GM19099 (cell line): Measurements from ENCODE around the gene S100A3.

Experiments used
- POLR2A ChIP-seq: IDR thresholded peaks from 3 replicates; pipeline ENCODE4 v1.6.1; 2011; ENCODE audit warnings: low read depth; ENCODE audit not compliant: insufficient read length; ENCODE audit errors: extremely low read depth

Gene S100A3

DNA sequence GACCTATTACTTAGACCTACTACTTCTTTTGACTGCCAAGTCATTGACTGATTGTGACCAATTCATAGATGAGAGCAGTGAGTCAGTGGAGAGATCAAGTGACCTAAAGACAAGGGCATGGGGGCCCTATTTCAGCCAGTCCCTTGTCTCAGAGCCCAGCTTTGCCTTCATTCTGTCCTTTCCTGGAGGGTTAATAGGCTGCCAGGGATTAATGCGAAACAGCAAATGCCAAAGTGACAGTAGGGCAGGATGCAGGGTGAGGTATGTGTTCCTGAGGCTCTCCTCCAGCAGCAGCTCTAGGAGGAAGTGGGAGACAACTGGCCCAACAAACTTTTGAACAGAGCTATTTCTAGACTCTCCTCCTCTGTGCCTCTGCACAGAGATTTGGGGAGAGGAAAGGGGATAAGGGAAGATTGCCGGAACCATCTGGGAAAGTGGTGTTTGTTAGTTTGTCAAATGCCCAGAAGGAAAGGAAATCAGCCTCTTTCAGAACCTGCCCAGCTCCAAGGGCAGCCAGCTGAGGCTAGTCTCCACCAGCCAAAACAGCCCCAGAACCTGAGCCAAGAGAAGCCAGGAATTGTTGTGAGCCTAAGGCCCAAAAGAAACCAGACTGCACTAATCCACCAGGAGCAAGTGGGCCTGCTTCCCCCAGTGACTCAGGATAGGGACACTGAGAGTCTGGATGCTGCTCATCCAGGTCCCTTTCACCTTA, 4.9 kb upstream of the S100A3 start:
- no peak for TF ChIP-seq POLR2A

DNA sequence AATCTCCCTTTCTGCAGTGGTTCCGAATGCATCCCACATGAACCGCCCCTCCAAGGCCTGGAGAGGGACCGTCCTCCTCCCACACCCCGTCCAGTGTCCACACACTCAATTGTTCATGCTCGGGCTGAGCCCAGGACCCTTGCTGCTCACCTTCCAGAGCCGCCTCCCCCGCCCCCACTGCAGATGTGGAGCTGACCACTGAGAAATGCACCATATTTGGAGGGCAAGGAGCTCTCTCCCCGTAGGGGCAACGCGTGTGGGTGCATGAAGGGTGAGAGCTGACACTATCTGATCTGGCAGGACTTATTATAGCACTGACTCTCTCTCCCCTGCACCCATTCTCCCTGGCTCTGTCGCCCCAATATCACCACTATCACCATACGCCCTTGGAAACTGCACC, 4.0 kb upstream of the S100A3 start:
- no peak for TF ChIP-seq POLR2A

DNA sequence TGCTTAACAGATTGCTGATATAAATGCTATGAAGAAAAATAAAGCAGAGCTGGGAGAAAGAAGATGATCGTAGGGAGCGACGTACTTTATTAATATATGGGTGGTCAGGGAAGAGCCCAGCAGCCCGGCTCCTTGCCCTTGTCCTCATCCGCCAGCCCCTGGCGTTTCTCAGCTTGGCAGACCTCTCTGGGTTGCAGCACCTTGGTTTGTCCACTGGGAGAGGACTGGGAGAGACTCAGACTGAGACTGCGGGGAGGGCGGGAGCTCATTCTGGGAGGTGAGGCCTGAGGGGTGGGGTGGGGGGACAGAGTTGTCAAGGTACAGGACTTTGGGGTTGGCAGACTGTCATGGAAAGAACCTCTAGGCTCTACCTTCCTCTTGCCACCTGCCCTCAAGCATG, 3.3 kb upstream of the S100A3 start:
- no peak for TF ChIP-seq POLR2A

DNA sequence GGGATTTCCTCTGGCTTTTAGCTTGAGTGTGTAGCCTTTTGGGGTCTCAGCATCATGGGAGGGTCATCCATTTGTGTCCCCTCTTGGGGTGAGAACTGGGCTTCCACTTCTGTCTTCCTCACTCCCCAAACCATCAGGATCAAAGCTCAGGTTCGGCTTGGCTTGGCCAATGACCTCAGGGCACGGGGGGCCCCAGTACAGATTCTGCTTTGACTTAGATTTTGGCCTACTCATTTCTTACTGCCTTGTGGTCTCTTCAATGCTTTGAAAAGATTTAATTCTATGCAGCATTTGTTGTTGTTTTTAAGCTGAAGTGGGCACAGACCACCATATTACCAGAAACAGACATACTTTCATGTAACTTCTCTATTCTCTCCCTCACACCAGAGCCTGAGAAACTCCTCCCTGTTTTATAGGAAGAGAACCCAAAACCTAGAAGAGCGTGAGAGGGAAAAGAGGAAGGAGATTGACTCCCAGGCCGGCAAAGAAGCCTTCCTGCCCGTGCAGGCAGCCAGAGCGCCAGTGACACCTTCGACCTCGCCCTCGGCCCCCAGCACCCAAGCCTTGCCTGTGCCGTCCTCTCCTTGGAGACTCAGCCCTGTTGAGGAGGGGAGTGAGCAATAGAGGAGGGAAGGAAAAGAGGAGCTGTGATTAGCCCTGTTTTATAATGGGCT, 1.9 kb upstream of the S100A3 start:
- TF ChIP-seq POLR2A: no peak

DNA sequence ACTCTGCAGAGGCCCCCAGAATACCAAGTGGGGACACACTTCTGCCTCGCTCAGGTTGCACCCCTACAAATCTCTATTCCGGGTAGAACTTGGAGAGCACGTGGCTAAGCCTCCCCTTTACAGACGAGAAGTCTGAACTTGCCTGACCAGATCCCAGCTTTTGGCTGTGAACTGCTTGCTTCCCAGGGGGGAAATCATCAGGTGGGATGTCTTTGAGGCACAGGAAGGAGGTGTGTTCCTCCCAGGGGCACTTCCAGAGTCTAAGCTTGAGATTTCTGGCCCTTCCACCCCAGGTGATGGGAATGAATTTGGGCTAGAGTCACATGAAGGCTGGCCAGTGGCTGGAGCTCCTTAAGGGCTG, 1.3 kb upstream of the S100A3 start:
- no peak for TF ChIP-seq POLR2A

DNA sequence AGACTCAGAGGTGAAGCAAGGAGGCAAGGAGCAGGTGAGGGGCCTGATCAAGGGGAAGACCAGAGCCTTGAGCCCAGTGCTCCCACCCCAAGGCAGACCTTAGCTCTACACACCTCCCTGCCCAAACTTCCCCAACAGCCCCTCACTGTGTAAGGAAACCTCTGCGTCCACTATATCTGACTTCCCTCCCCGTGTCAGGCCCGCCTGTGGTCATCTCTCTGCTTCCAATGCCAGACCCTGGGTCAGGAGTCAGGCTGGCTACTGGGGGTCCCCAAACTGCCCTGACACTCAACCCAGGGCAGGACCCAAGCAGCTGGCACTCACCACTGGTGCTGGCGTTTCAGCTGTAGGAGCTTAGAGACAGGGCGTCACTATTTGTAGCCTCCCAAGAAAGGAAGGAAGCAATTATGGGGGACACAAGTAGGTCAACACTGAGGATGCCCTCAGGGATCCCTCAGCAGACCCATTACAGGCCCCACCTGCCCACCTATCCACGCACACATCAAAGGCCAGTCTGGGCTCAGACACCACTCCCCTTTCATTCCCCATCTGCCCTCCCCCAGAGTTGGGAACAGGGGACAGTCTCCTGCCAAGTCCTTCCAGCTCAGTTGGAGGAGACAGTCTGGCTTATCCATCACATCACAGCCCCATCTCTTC, 811 bp upstream of the S100A3 start:
- TF ChIP-seq POLR2A: no peak

DNA sequence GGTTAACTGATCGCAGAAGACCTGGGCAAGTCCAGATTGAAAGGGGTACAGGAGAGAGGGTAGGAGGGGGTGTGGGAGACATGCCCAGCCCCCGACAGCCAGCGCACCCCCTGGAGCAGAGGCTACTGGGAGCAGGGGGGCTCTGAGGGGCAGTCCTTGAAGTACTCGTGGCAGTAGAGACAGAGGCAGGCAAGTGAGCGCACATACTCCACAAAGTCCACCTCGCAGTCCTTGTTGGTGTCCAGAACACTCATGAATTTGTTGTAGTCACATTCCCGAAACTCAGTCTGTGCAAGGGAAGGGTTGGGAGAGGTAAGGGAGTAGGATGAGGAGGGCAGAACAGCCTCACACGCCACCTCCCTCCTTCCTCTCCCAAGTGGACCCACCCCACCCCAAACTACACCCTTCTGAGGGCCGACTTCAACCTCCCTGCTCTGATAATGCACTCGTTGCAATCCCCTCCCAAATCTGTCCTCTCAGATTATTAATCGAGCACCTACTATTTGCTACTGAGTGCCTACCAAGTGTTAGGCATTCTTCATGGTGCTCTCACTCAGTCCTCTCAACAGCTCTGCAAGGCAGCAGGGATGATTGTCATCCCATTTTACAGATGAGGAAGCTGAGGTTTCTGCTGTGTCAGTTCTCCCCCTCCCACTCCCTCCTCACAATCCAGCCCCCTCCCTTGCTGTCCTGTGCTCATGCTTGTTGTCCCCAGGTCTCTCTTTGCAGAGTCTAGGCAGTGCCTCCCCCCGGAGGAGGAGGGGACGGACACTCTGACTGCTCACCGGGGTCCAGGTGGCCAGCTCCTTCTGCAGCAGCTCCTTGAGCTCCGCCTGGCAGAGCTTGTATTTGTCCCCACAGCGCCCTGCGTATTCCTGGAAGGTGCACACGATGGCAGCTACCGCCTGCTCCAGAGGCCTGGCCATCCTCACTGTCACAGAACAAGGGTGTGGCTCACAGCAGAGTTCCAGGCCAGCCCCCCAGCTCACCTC, 1.2 kb downstream of the S100A3 start:
- TF ChIP-seq POLR2A: no peak

DNA sequence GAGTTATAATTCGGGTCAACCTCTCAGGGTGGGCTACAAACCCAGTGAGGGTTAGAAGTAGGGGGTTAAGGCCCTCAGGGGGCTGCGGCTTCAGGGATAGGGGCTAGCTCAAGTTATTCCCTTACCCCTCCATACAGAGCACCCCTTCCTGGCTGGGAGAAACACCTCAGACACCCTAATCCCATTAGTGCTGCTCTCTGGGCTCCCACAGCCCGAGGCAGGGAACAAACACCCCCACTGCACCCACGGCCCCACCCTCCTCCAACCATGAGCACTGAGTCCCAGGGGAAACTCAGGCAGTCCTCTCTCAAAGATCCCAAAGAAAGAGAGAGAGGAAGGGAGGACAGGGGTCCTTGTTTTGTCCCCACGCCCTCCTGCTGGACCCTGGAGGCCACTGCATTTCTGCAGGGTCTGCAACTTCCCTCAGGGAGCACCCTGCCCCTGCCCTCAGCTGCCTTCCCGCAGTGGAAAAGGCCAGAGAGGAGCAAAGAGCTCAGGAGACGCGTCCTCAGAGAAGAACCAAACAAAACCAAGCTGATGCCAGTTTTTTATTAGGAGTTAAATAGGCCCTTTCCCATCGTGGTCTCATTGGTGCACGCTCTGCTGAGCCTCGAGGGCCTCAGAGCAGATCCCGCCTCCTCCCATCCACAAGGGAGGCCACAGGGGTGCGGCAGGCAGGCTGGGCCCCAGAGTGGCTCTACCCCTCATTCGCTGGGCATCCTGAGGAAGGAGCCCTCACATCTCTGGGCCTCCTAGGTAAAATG, 2.1 kb downstream of the S100A3 start:
- no peak for TF ChIP-seq POLR2A

DNA sequence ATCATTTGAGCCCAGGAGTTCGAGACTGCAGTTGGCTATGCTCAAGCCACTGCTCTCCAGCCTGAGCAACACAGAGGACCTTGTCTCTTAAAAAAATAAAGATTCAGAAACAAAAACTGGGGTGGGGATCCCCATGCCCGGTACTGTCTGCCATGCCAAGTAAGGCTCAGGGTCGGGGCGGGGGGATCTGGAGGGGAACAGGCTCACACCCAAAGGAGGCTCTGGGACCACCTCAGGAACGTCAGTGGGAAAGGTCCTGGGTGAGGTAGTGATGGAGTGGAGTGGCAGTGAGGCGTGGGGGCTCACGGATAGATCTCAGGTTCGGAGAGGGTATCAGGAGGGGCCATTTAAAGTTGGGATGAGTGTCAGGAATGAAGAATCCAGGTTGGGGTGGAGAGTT, 2.7 kb downstream of the S100A3 start:
- TF ChIP-seq POLR2A: no peak

DNA sequence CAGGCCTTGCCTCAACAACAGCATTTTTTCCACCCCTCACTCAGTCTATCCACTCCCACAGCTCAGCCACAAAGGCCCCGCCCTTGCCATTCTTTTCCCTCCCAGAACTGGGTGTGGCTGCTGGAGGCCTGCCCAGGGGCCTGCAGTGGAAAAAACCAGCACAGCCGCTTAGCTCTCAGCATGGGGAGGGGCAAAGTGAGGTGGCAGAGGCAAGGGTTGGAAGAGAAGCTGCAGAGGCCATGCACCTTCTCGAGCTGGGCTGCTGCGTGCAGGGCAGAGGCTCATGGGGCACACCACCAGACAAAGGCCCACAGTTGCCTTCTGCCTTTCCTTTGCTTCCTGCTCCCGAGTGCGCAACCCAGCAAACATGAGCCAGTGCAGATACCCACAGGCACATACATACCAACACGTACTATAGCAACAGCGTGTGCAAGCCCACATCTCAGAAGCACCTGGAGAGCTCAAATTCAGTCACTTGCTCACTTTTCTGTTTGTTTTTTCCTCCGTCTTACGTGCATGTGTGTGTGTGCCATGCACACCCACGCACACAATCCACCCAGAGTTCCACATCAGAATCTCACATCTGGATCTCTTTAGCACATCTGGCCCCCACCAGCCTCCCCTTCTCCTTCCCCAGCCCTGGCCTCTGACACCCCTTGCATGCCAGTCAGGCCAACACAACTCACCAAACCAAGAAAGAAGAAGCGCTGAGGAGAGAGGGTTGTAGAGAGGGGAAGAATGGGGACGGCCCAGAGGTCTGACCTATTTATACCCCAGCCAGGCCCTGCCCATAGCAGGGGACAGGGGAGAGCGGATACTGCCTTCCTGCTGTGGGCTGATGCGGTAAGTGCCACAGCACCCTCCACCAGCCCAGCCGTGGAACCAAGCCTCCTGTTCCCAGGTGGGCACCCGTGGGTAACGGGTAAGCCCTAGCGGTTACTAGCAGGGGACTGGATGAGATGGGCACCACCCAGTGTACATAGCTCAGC, 3.7 kb downstream of the S100A3 start, which contains the start of gene S100A4:
TSS of gene S100A4 (minus strand) at position 740 of the 989 bp plus-strand sequence. CDS start 1,012 bp downstream, outside the sequence.
- TF ChIP-seq POLR2A: no peak

DNA sequence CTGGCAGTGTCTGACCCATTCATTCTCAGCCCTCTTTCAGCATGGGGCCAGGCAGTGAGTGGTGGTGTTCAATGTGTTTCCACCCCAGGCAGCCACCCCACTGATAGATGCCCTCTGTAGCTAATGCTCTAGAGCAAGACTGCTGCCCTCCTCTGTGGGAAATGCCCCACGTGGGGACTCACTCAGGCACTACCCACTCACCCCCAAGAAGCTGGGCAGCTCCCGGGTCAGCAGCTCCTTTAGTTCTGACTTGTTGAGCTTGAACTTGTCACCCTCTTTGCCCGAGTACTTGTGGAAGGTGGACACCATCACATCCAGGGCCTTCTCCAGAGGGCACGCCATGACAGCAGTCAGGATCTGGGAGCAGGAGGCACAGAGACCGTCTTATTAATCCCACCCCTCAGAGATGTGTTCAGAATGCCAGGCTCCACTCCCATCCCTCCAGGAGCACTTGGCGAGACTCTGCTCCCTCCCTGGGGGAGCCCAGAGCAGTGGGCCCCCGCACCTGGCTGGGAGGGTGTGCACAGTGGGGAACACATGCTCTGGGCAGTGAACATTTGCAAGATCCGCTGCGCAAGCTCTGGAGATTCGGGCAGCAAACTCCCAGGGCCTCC, 4.5 kb downstream of the S100A3 start:
- no peak for TF ChIP-seq POLR2A

DNA sequence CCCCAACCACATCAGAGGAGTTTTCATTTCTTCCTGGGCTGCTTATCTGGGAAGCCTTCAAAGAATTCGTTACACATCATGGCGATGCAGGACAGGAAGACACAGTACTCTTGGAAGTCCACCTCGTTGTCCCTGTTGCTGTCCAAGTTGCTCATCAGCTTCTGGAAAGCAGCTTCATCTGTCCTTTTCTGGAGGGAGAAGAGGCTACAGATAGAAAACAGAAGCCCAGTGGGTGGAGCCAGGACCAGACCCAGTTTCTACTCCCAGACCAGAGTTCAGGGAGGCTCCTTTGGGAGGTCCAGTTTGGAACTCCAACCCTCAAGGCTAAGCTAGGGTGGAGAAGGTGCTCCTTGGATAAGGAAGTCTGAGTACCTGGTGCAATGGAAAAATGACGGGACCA, 5.3 kb downstream of the S100A3 start:
- TF ChIP-seq POLR2A: no peak

DNA sequence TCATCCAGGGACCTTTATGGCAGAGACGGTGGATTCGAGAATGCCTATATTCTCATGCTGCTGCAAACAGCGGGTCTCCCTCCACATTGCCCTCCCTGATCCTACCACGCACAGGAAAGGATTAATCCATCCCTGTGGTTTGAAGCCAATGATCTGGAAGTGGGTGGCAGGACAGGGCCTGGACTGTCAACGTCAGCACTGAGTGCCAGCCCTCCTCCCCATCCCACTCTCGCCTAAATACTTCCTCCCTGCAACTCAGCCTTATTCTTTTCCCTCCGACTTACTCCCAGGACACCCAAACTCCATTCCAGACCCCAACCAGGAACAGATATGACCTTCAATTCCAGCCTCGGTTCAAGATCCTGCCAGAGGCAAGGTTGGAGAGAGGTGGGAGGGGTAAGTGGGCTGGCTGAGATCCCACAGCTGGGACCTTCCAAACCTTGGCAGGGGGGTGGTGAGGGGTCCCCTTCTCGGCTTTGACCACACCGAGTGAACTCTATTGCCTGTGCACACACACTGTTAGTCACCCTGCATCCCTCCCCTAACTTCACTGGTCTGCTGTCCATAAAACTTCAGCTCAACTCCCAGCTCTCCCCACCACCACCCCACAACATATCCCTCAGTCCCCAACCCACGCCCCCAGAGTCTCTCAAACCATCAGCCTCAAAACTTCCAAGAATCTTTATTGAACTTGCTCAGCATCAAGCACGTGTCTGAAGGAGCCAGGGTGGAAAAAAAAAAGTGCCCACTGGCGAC, 5.9 kb downstream of the S100A3 start:
- TF ChIP-seq POLR2A: no peak
